HG02798 (cell line): ENCODE data around the gene CACNA2D2.

Source experiments
- ATAC-seq: cut with Tn5 transposase; IDR thresholded peaks from one replicate; pipeline ENCODE4 v1.9.1; 2021; ENCODE audit warnings: mild to moderate bottlenecking; ENCODE audit not compliant: unreplicated experiment, poor library complexity

CACNA2D2 gene

GRCh38 chr3:50470658-50471057, 32.8 kb downstream of the CACNA2D2 start:
- ATAC-seq: no peak

DNA sequence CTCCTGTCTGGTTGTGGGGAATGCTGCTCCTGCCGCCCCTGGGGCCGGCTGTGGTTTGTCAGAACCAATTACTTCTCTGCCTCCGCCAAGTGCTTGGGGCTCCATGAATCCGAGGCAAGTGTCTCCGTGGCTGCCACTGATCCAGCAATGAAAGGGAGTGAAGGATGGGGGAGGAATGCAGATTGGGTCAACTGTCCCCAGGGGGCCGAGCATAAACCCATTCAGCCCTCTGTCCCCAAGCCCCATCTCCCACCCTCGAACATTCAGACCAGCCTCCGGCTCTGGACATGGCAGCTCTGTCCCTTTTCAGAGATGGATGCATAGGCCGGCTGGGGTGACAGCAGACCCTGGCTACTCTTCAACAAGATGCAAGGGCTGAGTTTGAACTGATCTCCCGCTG, 35.5 kb downstream of the CACNA2D2 start:
- ATAC-seq: no peak

DNA sequence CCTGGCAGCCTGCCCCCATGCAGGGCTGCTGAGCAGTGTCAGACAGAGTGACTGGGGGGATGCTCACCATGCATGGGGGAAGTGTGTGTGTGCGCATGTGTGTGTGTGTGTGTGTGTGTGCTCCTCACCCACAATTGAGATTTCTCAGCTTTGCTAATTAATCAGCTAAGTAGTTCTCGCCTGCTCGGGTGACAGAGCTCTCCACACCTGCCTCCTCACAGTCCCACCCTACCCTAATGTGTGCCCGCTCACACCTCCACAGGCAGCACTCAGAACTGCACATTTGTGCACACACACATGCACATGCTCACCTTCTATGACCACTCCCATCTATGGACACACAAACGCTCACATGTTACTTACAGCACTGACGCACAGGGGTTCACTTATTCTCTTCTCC, 37.3 kb downstream of the CACNA2D2 start:
- ATAC-seq: no peak

GRCh38 chr3:50464569-50464968, 38.9 kb downstream of the CACNA2D2 start:
- no peak for ATAC-seq

DNA sequence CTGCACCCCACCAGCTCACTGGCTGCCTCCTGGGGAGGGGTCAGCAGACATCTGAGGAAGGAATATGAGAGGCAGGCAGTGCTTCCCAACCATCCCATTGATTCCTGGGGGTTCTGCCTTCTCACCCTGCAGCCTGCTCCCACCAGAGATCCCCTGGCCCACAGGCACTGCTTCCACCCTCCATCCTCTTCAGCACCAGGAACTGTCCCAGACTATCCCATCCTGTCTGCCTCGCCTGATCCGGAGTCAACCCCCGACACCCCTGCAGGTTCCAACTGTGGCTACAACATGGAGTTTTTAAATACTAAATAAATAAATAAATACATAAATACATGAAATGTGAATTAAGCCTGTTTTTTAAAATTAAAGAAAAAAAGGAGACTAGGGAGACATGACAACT, 43.6 kb downstream of the CACNA2D2 start:
- no peak for ATAC-seq

- ATAC-seq: no peak
Observed at GRCh38 chr3:50457988-50458387, 45.4 kb downstream of the CACNA2D2 start.

DNA sequence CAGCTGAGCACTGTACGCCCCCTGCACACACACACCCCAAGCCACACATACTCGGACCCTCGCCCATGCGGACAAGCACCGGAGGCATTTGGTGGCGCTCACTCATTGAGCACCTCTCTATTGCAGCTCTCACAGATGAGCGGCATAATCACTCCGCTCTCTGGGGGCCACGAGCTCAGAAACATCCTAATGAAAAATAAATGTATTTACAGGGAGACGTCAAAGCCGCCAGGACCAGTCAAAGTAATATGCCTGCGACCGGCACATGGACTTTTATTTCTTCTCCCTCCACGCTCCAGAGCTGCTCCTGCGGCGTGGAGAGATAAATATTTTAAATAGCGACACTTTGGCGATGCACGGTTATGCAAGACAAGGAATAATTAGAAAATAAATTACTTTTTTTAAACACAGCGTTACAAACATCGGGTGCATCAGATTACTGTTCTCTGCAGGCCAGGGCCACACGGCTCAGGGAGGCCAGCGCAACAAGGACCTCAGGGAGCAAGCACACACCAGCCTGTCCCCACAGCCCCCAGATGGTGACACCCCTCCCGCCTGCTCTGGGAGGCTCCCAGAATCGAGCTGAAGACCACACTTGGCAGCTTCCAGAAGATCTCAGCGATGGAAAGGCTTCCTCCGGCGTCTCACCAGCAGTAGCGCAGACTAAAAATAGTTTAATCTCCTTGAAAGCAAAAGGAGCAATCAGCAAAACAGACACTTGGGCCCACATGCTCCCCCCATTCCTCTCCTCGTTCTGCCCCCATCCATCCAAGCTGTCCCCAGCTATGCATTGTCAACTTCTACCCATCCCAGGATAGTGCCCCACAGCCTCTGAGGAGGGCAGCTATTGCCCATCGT, 48.0 kb downstream of the CACNA2D2 start:
- ATAC-seq: no peak

DNA sequence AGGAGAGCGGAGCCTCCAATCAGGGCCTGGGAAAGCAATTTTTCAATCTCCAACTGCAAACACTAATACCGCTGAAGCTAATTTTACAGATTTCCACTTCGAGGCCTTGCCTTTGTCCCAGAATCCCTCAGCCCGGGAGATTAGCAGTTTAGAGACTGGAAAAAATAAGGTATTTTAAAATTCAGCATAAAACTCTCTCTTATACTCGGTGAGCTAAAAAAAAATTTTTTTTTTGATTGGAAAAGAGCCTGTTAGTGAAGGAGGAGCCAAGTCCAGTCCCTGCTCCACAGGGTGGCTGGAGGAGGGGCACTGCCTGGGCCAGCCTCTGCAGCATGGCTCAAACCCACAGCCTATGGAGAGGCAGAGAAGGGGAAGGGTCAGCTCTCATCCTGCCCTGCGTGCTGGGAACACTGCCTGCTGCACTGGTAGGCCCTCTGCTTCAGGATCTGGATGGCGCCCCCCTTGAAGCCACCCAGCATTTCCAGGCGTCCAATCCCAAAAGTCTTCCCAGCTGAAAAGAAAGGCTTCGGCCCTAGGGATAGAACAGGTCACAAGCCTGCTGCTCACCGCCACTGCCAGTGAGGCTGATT, 48.9 kb downstream of the CACNA2D2 start:
- no peak for ATAC-seq

GRCh38 chr3:50453907-50454306, 49.5 kb downstream of the CACNA2D2 start:
- ATAC-seq: no peak

DNA sequence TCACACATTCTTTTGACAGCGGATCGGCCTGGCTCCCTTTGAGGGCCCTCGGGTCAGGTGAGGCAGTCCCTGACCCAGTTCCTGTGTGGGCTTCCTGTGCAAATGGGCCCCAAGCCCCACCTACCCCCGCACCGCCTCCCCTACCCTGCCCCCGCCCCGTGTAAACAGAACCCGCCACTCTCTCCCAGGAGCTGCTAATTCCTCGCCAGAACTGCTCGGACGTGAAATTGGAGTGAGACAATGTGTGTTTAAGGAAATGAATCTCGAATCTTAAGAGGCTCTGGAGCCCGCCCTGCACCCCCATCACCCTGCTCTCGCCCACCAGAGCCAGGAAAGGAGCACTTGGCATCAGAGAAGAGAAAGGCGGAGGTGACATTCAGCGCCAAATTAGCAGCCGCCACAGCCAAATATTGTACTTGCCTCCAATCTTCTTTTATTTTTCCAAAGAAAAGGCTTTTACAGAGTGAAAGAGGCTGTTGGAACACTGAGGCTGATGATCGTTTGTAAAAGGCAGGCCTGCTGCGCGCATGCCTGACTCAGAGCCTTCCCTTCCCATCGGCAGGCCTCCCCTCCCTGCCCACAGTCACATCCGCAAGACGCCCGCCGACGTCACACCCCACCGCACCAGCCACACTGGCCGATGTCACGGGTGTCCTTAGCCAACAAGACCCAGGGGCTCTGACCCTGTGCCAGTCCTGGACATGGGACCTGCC, 53.1 kb downstream of the CACNA2D2 start:
- ATAC-seq: no peak

- ATAC-seq: no peak
Observed at GRCh38 chr3:50448752-50449539, 54.5 kb downstream of the CACNA2D2 start.

DNA sequence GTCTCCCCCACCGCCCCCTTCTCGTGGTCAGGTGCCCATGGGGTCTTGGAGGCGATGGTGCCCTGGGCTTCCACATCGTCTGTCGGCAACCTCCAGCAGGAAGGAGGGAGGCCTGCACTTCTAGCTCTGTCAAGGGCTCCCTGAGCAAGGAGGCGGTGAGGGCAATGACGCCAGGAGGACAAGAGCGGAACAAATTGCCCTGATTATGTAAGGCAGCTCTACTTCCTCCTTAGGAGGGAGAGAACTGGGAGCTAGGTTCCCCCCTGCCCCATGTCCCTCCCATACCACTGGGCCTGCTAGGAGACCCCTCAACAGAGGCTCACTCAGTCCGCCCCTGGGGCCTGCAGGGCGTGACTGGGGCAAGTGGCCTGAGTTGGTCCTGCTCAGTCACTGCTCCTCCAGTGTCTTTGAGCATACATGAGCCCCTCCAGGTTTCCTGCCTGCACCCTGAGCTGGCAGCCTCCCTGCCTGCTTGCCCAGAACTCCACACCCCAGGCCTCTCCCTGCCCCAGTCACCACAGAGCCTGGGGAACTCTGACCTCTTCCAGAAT, 56.1 kb downstream of the CACNA2D2 start:
- ATAC-seq: no peak

GRCh38 chr3:50445919-50446318, 57.5 kb downstream of the CACNA2D2 start:
- no peak for ATAC-seq

- no peak for ATAC-seq
Observed at GRCh38 chr3:50444782-50445181, 58.7 kb downstream of the CACNA2D2 start.

GRCh38 chr3:50444213-50444612, 59.2 kb downstream of the CACNA2D2 start:
- no peak for ATAC-seq

DNA sequence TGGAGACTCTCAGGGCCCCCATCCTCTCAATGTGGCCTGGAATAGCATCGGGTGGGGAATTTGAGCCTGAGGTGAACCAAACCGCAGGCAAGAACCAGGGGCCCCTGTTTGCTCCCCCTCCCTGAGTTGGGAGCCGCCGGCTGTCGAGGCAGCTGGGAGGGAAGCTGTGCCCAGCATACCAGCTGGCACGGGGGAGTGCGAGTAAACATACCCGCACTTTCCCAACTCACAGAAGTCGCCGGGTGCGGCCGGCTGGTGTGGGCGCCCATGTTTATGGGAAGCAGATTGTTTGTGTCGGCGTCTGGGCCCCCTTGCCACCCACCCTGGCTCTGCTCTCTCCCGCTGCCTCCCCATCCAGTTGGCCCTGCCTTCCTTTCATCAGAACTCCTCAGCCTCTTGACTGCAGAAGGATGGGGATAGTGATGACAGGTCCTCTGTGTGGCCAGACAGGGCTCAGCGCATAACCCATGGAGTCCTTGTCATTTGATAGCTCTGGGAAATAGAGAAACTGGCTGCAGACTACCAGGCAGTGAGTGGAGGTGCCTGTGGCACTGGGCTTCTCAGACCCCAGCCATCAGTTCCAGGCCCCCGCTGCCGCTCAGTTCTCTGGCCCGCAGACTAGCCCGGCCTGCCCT, 60.4 kb downstream of the CACNA2D2 start:
- no peak for ATAC-seq

DNA sequence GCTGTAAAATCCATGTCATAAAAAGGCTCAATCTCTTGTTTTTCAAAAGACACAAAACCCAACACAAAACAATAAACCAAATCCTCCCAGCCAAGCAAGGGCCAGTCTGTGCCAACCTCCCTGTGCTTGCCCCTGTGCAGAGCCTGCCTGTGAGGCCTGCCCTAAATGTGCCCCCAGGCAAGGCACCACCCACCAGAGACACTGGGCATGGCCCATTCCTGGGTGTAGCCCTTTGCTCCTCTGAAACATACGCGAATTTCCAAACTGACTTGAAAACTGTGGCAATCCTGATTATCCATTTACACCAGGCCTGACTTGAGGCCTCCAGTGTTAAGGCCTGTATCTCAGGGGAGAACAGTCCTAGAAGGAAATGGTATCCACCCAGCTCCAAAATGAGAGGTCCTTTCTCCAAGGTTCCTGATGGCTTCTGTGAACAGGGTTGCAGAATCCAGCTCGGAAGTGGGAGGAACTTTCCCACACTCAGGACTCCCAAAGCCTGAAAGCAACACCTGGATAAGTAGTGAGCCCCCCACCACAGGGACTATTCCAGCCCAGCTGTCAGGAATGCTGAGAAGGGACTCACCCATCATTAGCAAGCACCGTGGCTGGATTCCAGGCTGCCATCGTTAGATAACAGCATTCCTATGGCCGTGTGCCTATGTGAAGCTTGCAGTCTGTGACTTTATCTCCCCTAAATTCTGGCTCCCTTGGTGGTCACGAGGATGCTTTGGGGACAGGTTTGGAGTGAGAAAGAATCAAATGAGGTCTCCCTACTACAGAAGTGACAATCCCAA, 61.8 kb downstream of the CACNA2D2 start:
- ATAC-seq: no peak

- no peak for ATAC-seq
Observed at GRCh38 chr3:50436114-50436674, 67.2 kb downstream of the CACNA2D2 start.
